HepG2 (cell line): Measurements from ENCODE around the gene SLC9B2. TPM values are rescaled to one million over a fixed set of nuclear protein-coding genes. Genes with fewer than 3 reads are reported as not detected.

Experiments used
- ARID2 ChIP-seq: sonication (generic); formaldehyde crosslinking; IDR thresholded peaks from 2 replicates; pipeline ENCODE4 v1.8.1; 2022; ENCODE audit warnings: mild to moderate bottlenecking, missing genetic modification reagents, borderline replicate concordance
- FOSL2 ChIP-seq: sonication (generic); formaldehyde crosslinking; IDR thresholded peaks from 2 replicates; pipeline ENCODE4 v1.4.0; 2020; ENCODE audit warnings: missing genetic modification reagents
- FOXO1 ChIP-seq: sonication (generic); formaldehyde crosslinking; IDR thresholded peaks from 2 replicates; pipeline ENCODE4 v1.4.0; 2020; ENCODE audit warnings: missing genetic modification reagents
- NR2F6 ChIP-seq, 2 experiments: IDR thresholded peaks; 2 replicates each; pipeline ENCODE4 v1.6.1; 2016; ENCODE audit warnings: antibody characterized with exemption in 1 of 2, mild to moderate bottlenecking in 1 of 2
- POLR2A ChIP-seq, 2 experiments: IDR thresholded peaks; 2 replicates each; pipeline ENCODE4 v1.6.1; 2011; ENCODE audit warnings: low read depth in 2 of 2, low read length in 2 of 2, mild to moderate bottlenecking in 1 of 2, moderate library complexity in 1 of 2; ENCODE audit not compliant: insufficient read depth in 1 of 2
- RELA ChIP-seq: sonication (generic); formaldehyde crosslinking; IDR thresholded peaks from 2 replicates; pipeline ENCODE4 v1.4.0; 2020; ENCODE audit warnings: missing genetic modification reagents
- SATB2 ChIP-seq: sonication (generic); formaldehyde crosslinking; IDR thresholded peaks from 2 replicates; pipeline ENCODE4 v1.5.0; 2020; ENCODE audit warnings: missing genetic modification reagents
- ZNF652 ChIP-seq: IDR thresholded peaks from 2 replicates; pipeline ENCODE4 v1.6.1; 2016; ENCODE audit warnings: low read depth, borderline replicate concordance
- ZNF660 ChIP-seq: sonication (generic); formaldehyde crosslinking; IDR thresholded peaks from 2 replicates; pipeline ENCODE4 v1.5.1; 2020; ENCODE audit warnings: mild to moderate bottlenecking, low read depth, missing genetic modification reagents, borderline replicate concordance
- polyA plus RNA-seq, 8 experiments: library from polyadenylated mRNA; depleted of rRNA in 3 of 8; stranded (reverse) in 7 of 8; unstranded in 1 of 8; fragments of >200 nt; fragmentation: Illumina TruSeq in 4 of 8; extraction: Trizol in 4 of 8; gene quantifications; 2 replicates each; pipeline versions ENCODE4 v1.2.1 to v1.2.3, GENCODE V29; 2011 to 2016; ENCODE audit warnings: low read depth in 4 of 8, missing spikeins in 1 of 8, mixed read lengths in 1 of 8; ENCODE audit not compliant: insufficient read depth in 1 of 8
- total RNA-seq, 5 experiments: library from RNA; depleted of rRNA; stranded (reverse); fragments of >200 nt; fragmentation: Illumina TruSeq; extraction: Trizol; gene quantifications; 2 replicates each; pipeline ENCODE4 v1.2.3, GENCODE V29; 2016; ENCODE audit warnings: low read depth in 1 of 5
- TF ChIP-seq, protein P1 (sequence below): IDR thresholded peaks from 2 replicates; pipeline ENCODE4 v1.6.1; 2016; ENCODE audit warnings: low read depth, control low read depth
- TF ChIP-seq, protein P2 (sequence below): sonication (generic); formaldehyde crosslinking; IDR thresholded peaks from 2 replicates; pipeline ENCODE4 v1.8.0; 2022; ENCODE audit warnings: missing genetic modification reagents, mild to moderate bottlenecking, borderline replicate concordance
- TF ChIP-seq, protein P3 (sequence below): sonication (generic); formaldehyde crosslinking; IDR thresholded peaks from 2 replicates; pipeline ENCODE4 v1.5.0; 2020; ENCODE audit warnings: mild to moderate bottlenecking, missing genetic modification reagents, borderline replicate concordance
- TF ChIP-seq, protein P4 (sequence below): sonication (generic); formaldehyde crosslinking; IDR thresholded peaks from 2 replicates; pipeline ENCODE4 v1.4.0; 2020; ENCODE audit warnings: missing genetic modification reagents, borderline replicate concordance
- TF ChIP-seq, protein P5 (sequence below): IDR thresholded peaks from 2 replicates; pipeline ENCODE4 v1.6.1; 2016; ENCODE audit warnings: low read depth, borderline replicate concordance

The SLC9B2 gene
- total and polyA plus RNA-seq, 2 of the 13 experiments (the other 11 are each of a cell fraction or from before 2014, with no cell fraction given), result 23.5 to 38.5 TPM

DNA sequence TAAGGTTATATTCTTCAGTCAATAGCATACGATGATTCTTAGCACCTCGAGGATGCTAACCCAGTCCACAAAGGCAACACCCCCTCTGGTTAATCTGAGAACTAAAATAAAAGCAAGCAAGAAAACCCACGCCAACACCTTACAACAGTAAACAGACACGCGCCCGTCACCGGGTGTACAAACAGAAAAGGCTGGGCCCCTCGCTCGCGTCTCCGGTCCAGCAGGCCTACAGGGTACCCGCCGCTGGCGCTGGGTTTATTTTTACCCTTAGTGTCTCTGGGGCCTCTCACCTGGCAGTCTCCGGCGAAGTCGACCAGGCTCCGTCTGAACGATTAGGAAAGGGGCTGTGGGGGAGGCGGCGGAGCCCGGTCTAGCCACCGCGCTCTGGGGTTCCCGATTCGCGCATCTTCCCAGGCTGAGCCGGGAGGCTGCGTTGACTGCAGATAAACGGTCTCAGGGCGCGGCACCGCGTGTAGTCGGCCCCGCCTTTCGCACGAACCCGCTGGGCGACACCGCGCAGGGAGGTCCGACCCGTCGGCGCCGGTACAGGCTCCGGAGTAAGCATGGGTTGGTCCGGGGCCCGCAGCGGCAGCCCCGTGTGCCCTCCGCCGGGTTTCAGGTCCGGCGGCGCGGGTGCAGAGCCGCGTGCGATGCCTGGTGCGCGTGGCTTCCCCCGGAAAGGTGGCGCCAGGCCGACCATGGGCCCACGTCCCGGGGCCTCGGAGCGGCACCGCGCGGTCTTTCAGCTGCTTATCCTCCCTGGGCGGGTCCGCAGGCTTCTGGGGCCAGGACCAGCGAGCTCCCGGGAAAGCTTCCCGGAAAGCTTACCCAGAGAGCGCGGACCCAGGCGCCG is 441 bp downstream of the SLC9B2 start (continued):
- TF ChIP-seq, protein P1, sequence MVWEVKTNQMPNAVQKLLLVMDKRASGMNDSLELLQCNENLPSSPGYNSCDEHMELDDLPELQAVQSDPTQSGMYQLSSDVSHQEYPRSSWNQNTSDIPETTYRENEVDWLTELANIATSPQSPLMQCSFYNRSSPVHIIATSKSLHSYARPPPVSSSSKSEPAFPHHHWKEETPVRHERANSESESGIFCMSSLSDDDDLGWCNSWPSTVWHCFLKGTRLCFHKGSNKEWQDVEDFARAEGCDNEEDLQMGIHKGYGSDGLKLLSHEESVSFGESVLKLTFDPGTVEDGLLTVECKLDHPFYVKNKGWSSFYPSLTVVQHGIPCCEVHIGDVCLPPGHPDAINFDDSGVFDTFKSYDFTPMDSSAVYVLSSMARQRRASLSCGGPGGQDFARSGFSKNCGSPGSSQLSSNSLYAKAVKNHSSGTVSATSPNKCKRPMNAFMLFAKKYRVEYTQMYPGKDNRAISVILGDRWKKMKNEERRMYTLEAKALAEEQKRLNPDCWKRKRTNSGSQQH, result no peak; the same call in 1 of the 2 replicates
- TF ChIP-seq RELA (CRISPR knock-in tag) (no peak), FOSL2 (CRISPR knock-in tag) (no peak), ZNF660 (CRISPR knock-in tag) (no peak), FOXO1 (CRISPR knock-in tag) (peak; percentile 43; the same call in 1 of the 2 replicates), SATB2 (no peak; the same call in none of the 2 replicates), ARID2 (CRISPR knock-in tag) (no peak; the same call in 1 of the 2 replicates), ZNF652 (CRISPR knock-in tag) (no peak), NR2F6 (IDR thresholded peaks at IDR 0.05) (no peak), NR2F6 (CRISPR knock-in tag; IDR thresholded peaks at IDR 0.05) (0 out of 2 replicates have a peak, but pooled peaks have one; percentile 4), POLR2A (IDR thresholded peaks at IDR 0.05; ENCODE audit: insufficient read depth in 1 of 2, low read depth in 2 of 2, low read length in 2 of 2) (peak; percentile 62 to 72)
- TF ChIP-seq, protein P2, sequence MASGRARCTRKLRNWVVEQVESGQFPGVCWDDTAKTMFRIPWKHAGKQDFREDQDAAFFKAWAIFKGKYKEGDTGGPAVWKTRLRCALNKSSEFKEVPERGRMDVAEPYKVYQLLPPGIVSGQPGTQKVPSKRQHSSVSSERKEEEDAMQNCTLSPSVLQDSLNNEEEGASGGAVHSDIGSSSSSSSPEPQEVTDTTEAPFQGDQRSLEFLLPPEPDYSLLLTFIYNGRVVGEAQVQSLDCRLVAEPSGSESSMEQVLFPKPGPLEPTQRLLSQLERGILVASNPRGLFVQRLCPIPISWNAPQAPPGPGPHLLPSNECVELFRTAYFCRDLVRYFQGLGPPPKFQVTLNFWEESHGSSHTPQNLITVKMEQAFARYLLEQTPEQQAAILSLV (CRISPR knock-in tag), result no peak; the same call in 1 of the 2 replicates
- TF ChIP-seq, protein P3, sequence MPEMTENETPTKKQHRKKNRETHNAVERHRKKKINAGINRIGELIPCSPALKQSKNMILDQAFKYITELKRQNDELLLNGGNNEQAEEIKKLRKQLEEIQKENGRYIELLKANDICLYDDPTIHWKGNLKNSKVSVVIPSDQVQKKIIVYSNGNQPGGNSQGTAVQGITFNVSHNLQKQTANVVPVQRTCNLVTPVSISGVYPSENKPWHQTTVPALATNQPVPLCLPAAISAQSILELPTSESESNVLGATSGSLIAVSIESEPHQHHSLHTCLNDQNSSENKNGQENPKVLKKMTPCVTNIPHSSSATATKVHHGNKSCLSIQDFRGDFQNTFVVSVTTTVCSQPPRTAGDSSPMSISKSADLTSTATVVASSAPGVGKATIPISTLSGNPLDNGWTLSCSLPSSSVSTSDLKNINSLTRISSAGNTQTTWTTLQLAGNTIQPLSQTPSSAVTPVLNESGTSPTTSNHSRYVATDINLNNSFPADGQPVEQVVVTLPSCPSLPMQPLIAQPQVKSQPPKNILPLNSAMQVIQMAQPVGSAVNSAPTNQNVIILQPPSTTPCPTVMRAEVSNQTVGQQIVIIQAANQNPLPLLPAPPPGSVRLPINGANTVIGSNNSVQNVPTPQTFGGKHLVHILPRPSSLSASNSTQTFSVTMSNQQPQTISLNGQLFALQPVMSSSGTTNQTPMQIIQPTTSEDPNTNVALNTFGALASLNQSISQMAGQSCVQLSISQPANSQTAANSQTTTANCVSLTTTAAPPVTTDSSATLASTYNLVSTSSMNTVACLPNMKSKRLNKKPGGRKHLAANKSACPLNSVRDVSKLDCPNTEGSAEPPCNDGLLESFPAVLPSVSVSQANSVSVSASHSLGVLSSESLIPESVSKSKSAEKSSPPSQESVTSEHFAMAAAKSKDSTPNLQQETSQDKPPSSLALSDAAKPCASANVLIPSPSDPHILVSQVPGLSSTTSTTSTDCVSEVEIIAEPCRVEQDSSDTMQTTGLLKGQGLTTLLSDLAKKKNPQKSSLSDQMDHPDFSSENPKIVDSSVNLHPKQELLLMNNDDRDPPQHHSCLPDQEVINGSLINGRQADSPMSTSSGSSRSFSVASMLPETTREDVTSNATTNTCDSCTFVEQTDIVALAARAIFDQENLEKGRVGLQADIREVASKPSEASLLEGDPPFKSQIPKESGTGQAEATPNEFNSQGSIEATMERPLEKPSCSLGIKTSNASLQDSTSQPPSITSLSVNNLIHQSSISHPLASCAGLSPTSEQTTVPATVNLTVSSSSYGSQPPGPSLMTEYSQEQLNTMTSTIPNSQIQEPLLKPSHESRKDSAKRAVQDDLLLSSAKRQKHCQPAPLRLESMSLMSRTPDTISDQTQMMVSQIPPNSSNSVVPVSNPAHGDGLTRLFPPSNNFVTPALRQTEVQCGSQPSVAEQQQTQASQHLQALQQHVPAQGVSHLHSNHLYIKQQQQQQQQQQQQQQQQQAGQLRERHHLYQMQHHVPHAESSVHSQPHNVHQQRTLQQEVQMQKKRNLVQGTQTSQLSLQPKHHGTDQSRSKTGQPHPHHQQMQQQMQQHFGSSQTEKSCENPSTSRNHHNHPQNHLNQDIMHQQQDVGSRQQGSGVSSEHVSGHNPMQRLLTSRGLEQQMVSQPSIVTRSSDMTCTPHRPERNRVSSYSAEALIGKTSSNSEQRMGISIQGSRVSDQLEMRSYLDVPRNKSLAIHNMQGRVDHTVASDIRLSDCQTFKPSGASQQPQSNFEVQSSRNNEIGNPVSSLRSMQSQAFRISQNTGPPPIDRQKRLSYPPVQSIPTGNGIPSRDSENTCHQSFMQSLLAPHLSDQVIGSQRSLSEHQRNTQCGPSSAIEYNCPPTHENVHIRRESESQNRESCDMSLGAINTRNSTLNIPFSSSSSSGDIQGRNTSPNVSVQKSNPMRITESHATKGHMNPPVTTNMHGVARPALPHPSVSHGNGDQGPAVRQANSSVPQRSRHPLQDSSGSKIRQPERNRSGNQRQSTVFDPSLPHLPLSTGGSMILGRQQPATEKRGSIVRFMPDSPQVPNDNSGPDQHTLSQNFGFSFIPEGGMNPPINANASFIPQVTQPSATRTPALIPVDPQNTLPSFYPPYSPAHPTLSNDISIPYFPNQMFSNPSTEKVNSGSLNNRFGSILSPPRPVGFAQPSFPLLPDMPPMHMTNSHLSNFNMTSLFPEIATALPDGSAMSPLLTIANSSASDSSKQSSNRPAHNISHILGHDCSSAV (CRISPR knock-in tag), result no peak
- TF ChIP-seq, protein P4, sequence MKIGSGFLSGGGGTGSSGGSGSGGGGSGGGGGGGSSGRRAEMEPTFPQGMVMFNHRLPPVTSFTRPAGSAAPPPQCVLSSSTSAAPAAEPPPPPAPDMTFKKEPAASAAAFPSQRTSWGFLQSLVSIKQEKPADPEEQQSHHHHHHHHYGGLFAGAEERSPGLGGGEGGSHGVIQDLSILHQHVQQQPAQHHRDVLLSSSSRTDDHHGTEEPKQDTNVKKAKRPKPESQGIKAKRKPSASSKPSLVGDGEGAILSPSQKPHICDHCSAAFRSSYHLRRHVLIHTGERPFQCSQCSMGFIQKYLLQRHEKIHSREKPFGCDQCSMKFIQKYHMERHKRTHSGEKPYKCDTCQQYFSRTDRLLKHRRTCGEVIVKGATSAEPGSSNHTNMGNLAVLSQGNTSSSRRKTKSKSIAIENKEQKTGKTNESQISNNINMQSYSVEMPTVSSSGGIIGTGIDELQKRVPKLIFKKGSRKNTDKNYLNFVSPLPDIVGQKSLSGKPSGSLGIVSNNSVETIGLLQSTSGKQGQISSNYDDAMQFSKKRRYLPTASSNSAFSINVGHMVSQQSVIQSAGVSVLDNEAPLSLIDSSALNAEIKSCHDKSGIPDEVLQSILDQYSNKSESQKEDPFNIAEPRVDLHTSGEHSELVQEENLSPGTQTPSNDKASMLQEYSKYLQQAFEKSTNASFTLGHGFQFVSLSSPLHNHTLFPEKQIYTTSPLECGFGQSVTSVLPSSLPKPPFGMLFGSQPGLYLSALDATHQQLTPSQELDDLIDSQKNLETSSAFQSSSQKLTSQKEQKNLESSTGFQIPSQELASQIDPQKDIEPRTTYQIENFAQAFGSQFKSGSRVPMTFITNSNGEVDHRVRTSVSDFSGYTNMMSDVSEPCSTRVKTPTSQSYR (CRISPR knock-in tag), result no peak
- TF ChIP-seq, protein P5, sequence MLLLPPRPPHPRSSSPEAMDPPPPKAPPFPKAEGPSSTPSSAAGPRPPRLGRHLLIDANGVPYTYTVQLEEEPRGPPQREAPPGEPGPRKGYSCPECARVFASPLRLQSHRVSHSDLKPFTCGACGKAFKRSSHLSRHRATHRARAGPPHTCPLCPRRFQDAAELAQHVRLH (CRISPR knock-in tag), result no peak
